GM23338 (cell line): Measurements from ENCODE around the gene ATP8B4. TPM values are rescaled to one million over a fixed set of nuclear protein-coding genes. Genes with fewer than 3 reads are reported as not detected.

Experiments
- ATAC-seq: fragments of 200-7000 bp; cut with Tn5 transposase; 3 replicates; pipeline ENCODE4 v1.9.1; 2020
- DNase-seq: peaks from one replicate; pipeline ENCODE4 v3.0.0-alpha.2; 2015; ENCODE audit warnings: low spot score
- H2AFZ ChIP-seq: fragments of 200-600 bp; sonication (generic); 2 replicates; pipeline ENCODE4 v1.8.0; 2016; ENCODE audit warnings: antibody characterized with exemption, mild to moderate bottlenecking, moderate library complexity
- H3F3A ChIP-seq: fragments of 200-600 bp; sonication (generic); replicated peaks from 2 replicates; pipeline ENCODE4 v1.8.0; 2017; ENCODE audit warnings: antibody characterized with exemption, mixed run types, low read depth
- H3K27ac ChIP-seq: fragments of 200-600 bp; sonication (generic); 2 replicates; pipeline ENCODE4 v1.6.1; 2016; ENCODE audit warnings: low read depth
- H3K27me3 ChIP-seq: fragments of 200-600 bp; sonication (generic); 2 replicates; pipeline ENCODE4 v1.8.0; 2016; ENCODE audit warnings: mild to moderate bottlenecking, mixed run types, moderate library complexity; ENCODE audit not compliant: insufficient read depth
- H3K36me3 ChIP-seq: fragments of 200-600 bp; sonication (generic); 2 replicates; pipeline ENCODE4 v1.8.0; 2016; ENCODE audit warnings: mild to moderate bottlenecking; ENCODE audit not compliant: insufficient read depth
- H3K4me1 ChIP-seq: fragments of 200-600 bp; sonication (generic); 2 replicates; pipeline ENCODE4 v1.8.0; 2016; ENCODE audit warnings: mild to moderate bottlenecking, moderate library complexity; ENCODE audit not compliant: insufficient read depth
- H3K4me2 ChIP-seq: fragments of 200-600 bp; sonication (generic); 2 replicates; pipeline ENCODE4 v1.7.1; 2017; ENCODE audit warnings: mixed run types
- H3K4me3 ChIP-seq: fragments of 200-600 bp; sonication (generic); 2 replicates; pipeline ENCODE4 v1.6.1; 2016; ENCODE audit warnings: mixed run types
- H3K79me2 ChIP-seq: fragments of 200-600 bp; sonication (generic); replicated peaks from 2 replicates; pipeline ENCODE4 v1.8.0; 2017; ENCODE audit warnings: mild to moderate bottlenecking; ENCODE audit not compliant: insufficient read depth
- H3K9me2 ChIP-seq: fragments of 200-600 bp; sonication (generic); 2 replicates; pipeline ENCODE4 v1.8.0; 2017; ENCODE audit not compliant: insufficient read depth
- H4K20me1 ChIP-seq: fragments of 200-600 bp; sonication (generic); replicated peaks from 2 replicates; pipeline ENCODE4 v1.8.0; 2017; ENCODE audit warnings: mild to moderate bottlenecking; ENCODE audit not compliant: insufficient read depth
- H3K27ac Mint-ChIP-seq: 2 replicates; pipeline ENCODE4 v1.8.0; 2020; ENCODE audit warnings: inconsistent platforms, mild to moderate bottlenecking, moderate library complexity, mixed read lengths
- H3K27me3 Mint-ChIP-seq: 3 replicates; pipeline ENCODE4 v1.8.0; 2022; ENCODE audit warnings: low read depth, mild to moderate bottlenecking, moderate library complexity, mixed read lengths, inconsistent platforms; ENCODE audit not compliant: insufficient read depth, poor library complexity
- H3K36me3 Mint-ChIP-seq: 3 replicates; pipeline ENCODE4 v1.8.0; 2021; ENCODE audit warnings: low read depth, mild to moderate bottlenecking, inconsistent platforms, moderate library complexity, mixed read lengths
- H3K4me1 Mint-ChIP-seq: 3 replicates; pipeline ENCODE4 v1.8.0; 2020; ENCODE audit warnings: mild to moderate bottlenecking, inconsistent platforms, mixed read lengths
- H3K4me3 Mint-ChIP-seq: 3 replicates; pipeline ENCODE4 v1.8.0; 2021; ENCODE audit warnings: moderate library complexity, mild to moderate bottlenecking, inconsistent platforms, mixed read lengths
- H3K9me3 Mint-ChIP-seq: 3 replicates; pipeline ENCODE4 v1.8.0; 2020; ENCODE audit warnings: moderate library complexity, mild to moderate bottlenecking, inconsistent platforms, mixed read lengths
- CREB1 ChIP-seq: fragments of 250-450 bp; sonication (Bioruptor Pico); IDR thresholded peaks from 2 replicates; pipeline ENCODE4 v1.5.0; 2020; ENCODE audit warnings: low read depth, mild to moderate bottlenecking, moderate library complexity
- CTCF ChIP-seq, 2 experiments: fragments of 200-600 bp in 1 of 2; sonication (generic) in 1 of 2; conservative IDR thresholded peaks; 2 replicates each; pipeline versions ENCODE4 v1.5.1 to v1.6.1; 2016 to 2017; ENCODE audit warnings: antibody characterized with exemption in 2 of 2, low read depth in 2 of 2, mild to moderate bottlenecking in 2 of 2, moderate library complexity in 1 of 2
- ETS1 ChIP-seq: IDR thresholded peaks from 2 replicates; pipeline ENCODE4 v1.6.1; 2016; ENCODE audit warnings: antibody characterized with exemption
- EZH2 ChIP-seq: fragments of 200-600 bp; sonication (generic); IDR thresholded peaks from one replicate; pipeline ENCODE4 v1.8.0; 2017; ENCODE audit warnings: antibody characterized with exemption, mild to moderate bottlenecking, low read depth; ENCODE audit not compliant: unreplicated experiment
- EZH2phosphoT487 ChIP-seq: fragments of 200-600 bp; sonication (generic); IDR thresholded peaks from one replicate; pipeline ENCODE4 v1.8.1; 2018; ENCODE audit warnings: antibody characterized with exemption; ENCODE audit not compliant: unreplicated experiment
- JUNB ChIP-seq: IDR thresholded peaks from one replicate; pipeline ENCODE4 v1.6.1; 2016; ENCODE audit warnings: antibody characterized with exemption; ENCODE audit not compliant: unreplicated experiment
- NANOG ChIP-seq: IDR thresholded peaks from 2 replicates; pipeline ENCODE4 v1.6.1; 2016; ENCODE audit warnings: antibody characterized with exemption, borderline replicate concordance
- POLR2AphosphoS5 ChIP-seq: IDR thresholded peaks from 2 replicates; pipeline ENCODE4 v1.6.1; 2016; ENCODE audit warnings: antibody characterized with exemption, low read depth
- REST ChIP-seq: IDR thresholded peaks from one replicate; pipeline ENCODE4 v1.6.1; 2018; ENCODE audit warnings: antibody characterized with exemption; ENCODE audit not compliant: unreplicated experiment
- STAT1 ChIP-seq: IDR thresholded peaks from one replicate; pipeline ENCODE4 v1.6.1; 2016; ENCODE audit warnings: antibody characterized with exemption; ENCODE audit not compliant: unreplicated experiment
- ZNF114 ChIP-seq: fragments of 250-450 bp; sonication (Bioruptor Pico); IDR thresholded peaks from 2 replicates; pipeline ENCODE4 v1.5.0; 2020; ENCODE audit warnings: mild to moderate bottlenecking, moderate library complexity
- ZNF331 ChIP-seq: fragments of 250-450 bp; sonication (Bioruptor Pico); IDR thresholded peaks from 2 replicates; pipeline ENCODE4 v1.5.0; 2020; ENCODE audit warnings: low read depth, mild to moderate bottlenecking, moderate library complexity
- ZNF462 ChIP-seq: fragments of 250-450 bp; sonication (Bioruptor Pico); IDR thresholded peaks from 2 replicates; pipeline ENCODE4 v1.5.0; 2020; ENCODE audit warnings: mild to moderate bottlenecking, moderate library complexity
- polyA plus RNA-seq: library from polyadenylated mRNA; unstranded; fragments of >200 nt; fragmentation: Nextera tagmentation; extraction: Ambion mirVana; gene quantifications from 2 replicates; pipeline ENCODE4 v1.2.1, GENCODE V29; 2016
- total RNA-seq: library from RNA; depleted of rRNA; stranded (reverse); fragments of >200 nt; shearing (Covaris generic); gene quantifications from 2 replicates; pipeline ENCODE4 v1.2.3, GENCODE V29; 2014

ATP8B4 gene
- total and polyA plus RNA-seq, 2 experiments from 2014 or later = 0.24 TPM; not detected in 1

- no peaks in the 10 kb centered on the region for H3K27me3 Mint-ChIP-seq
- H3F3A ChIP-seq = no peaks in the 10 kb centered on the region
- no peaks in the 10 kb centered on the region for H3K9me2 ChIP-seq
- H3K36me3 Mint-ChIP-seq = no peaks in the 10 kb centered on the region
- no peak overlapping the region for H3K4me3 ChIP-seq
- no peak for DNase-seq
- H3K36me3 ChIP-seq = no peaks in the 10 kb centered on the region
- H2AFZ ChIP-seq = no peak overlapping the region
- ATAC-seq = no peak
- H3K4me3 Mint-ChIP-seq = no peak overlapping the region
- no peak overlapping the region for H3K4me2 ChIP-seq
- H3K27ac Mint-ChIP-seq = no peak overlapping the region
- no peaks in the 10 kb centered on the region for H3K27me3 ChIP-seq
- H3K79me2 ChIP-seq = no peaks in the 10 kb centered on the region
- TF ChIP-seq STAT1 (no peak), ZNF462 (CRISPR knock-in tag) (no peak), ZNF114 (CRISPR knock-in tag) (no peak), REST (no peak), JUNB (no peak), POLR2AphosphoS5 (no peak), EZH2phosphoT487 (no peak), ZNF331 (CRISPR knock-in tag) (no peak), CTCF (conservative IDR thresholded peaks at IDR 0.05; ENCODE audit: low read depth in 2 of 2) (no peak), ETS1 (no peak), CREB1 (CRISPR knock-in tag) (no peak), EZH2 (no peak), NANOG (no peak)
- no peaks in the 10 kb centered on the region for H4K20me1 ChIP-seq
- no peaks in the 10 kb centered on the region for H3K9me3 Mint-ChIP-seq
- H3K27ac ChIP-seq = no peak overlapping the region
- H3K4me1 Mint-ChIP-seq = no peaks in the 10 kb centered on the region
- H3K4me1 ChIP-seq = no peaks in the 10 kb centered on the region
These were observed 128.0 kb downstream of the ATP8B4 start for GRCh38 chr15:49990835-49991545.
